Measurements from ENCODE around the gene WDR48. TPM values are rescaled to one million over a fixed set of nuclear protein-coding genes. Genes with fewer than 3 reads are reported as not detected.

WDR48 gene
- total and polyA plus RNA-seq, 9 of the 15 experiments (the other 6 are each of a cell fraction or from before 2014, with no cell fraction given), result 26.6 to 70.6 (median 48.0) TPM

- TF ChIP-seq E2F6 (IDR thresholded peaks at IDR 0.05; ENCODE audit: borderline replicate concordance in 1 of 2, extremely low read depth in 1 of 2, insufficient read depth in 1 of 2, insufficient read length in 1 of 2, low read depth in 1 of 2, low read length in 1 of 2, poor library complexity in 1 of 2, severe bottlenecking in 1 of 2) (peak in 1 of 2 experiments; percentile 38), SMARCA4 (IDR thresholded peaks at IDR 0.05) (0 out of 2 replicates have a peak, but pooled peaks have one; percentile 21), ZNF12 (CRISPR knock-in tag; IDR thresholded peaks at IDR 0.05) (no peak), HLTF (IDR thresholded peaks at IDR 0.05) (no peak), ZNF449 (CRISPR knock-in tag; IDR thresholded peaks at IDR 0.05) (no peak), ZNF445 (CRISPR knock-in tag; IDR thresholded peaks at IDR 0.05; ENCODE audit: low read depth) (no peak), RBM15 (IDR thresholded peaks at IDR 0.05; ENCODE audit: insufficient read depth, low read length) (no peak), E2F5 (CRISPR knock-in tag; IDR thresholded peaks at IDR 0.05) (0 out of 2 replicates have a peak, but pooled peaks have one; percentile 21), ZNF780A (CRISPR knock-in tag; IDR thresholded peaks at IDR 0.05) (no peak), GMEB1 (CRISPR knock-in tag; IDR thresholded peaks at IDR 0.05) (no peak), ILK (tag; IDR thresholded peaks at IDR 0.05; ENCODE audit: borderline replicate concordance, low read depth) (no peak), TAL1 (IDR thresholded peaks at IDR 0.05) (no peak), ZNF586 (CRISPR knock-in tag; conservative IDR thresholded peaks at IDR 0.05) (no peak), GATAD2B (IDR thresholded peaks at IDR 0.05; ENCODE audit: borderline replicate concordance) (no peak), SIRT6 (IDR thresholded peaks at IDR 0.05; ENCODE audit: low read depth, low read length) (no peak), ZC3H8 (IDR thresholded peaks at IDR 0.05) (no peak), ADNP (tag; IDR thresholded peaks at IDR 0.05) (no peak), SNRNP70 (optimal IDR thresholded peaks at IDR 0.05; ENCODE audit: low read depth, low read length) (no peak), BRD4 (IDR thresholded peaks at IDR 0.05) (no peak), ELK3 (CRISPR knock-in tag; IDR thresholded peaks at IDR 0.05) (no peak), PRMT5 (CRISPR knock-in tag; IDR thresholded peaks at IDR 0.05) (no peak), ELF1 (tag; IDR thresholded peaks at IDR 0.05) (peak; percentile 84)
Observed at GRCh38 chr3:39106851-39107387, 55.1 kb downstream of the WDR48 start (continued).
